ENCODE measurements around the gene SEC62.
A peak's percentile ranks its signal among the peaks of the same experiment; 100 is the strongest.

Gene SEC62

DNA sequence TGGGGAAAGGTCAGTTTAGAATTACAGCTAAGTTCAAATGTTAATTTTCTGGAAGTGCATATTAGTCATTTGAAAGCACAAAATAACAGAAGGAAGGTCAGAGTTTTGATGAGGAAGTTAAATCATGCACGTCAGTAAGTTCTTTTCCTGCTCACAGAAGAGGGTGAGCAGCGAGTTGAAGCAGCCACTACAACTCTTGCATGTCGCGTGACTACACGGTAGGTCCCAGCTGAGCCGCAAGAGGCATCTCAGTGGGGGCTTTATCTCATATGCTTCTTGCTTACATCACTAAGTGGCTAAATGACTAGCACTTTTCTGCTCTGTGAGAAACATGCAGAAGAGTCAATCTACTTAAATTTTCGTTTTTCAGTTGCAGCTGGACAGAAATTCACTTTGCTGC lies 21.3 kb upstream of the SEC62 start:
- no peak for TF ChIP-seq Cebpa-rat (IDR thresholded peaks at IDR 0.05)
- H3K9ac ChIP-seq = peak overlapping the region; percentile 53
- no peaks in the 10 kb centered on the region for H4K20me1 ChIP-seq
- H3K27ac ChIP-seq = peak overlapping the region; percentile 71
- H3K9me3 ChIP-seq = no peaks in the 10 kb centered on the region
- peaks cover 94% of the 10 kb centered on the region for H3K4me1 ChIP-seq
- peak overlapping the region; percentile 74 for H3K4me2 ChIP-seq
- H3K27me3 ChIP-seq = no peaks in the 10 kb centered on the region
- H3K36me3 ChIP-seq = no peaks in the 10 kb centered on the region
- no peak overlapping the region for H3K4me3 ChIP-seq

DNA sequence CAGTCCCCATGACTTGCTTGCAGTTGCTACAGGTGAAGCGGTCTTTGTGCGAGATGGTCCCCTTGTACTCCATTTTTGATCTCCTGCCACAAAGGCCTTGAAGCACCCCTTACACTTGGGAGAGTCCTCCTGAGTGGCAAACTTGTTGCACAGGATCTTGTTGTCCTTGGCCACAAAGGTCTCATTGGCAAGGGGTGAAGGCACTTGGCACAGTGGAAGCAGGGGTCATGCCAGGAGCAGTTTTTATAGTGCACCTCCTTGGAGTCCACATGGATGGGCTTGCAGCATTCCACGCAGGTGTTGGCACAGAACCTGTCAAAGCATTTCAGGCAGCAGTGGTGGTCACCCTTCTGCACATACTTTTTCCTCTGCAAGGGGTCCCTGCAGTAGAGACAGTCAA lies 20.3 kb upstream of the SEC62 start:
- no peak for TF ChIP-seq Cebpa-rat (IDR thresholded peaks at IDR 0.05)
- Histone ChIP-seq H3K9me3 (peaks cover 6% of the 10 kb centered on the region; the same call in 1 of the 2 replicates), H3K4me1 (peaks cover 83% of the 10 kb centered on the region), H3K36me3 (no peaks in the 10 kb centered on the region), H3K4me3 (no peak overlapping the region), H3K4me2 (peak overlapping the region; percentile 74), H3K27me3 (no peaks in the 10 kb centered on the region), H3K9ac (no peak overlapping the region), H4K20me1 (no peaks in the 10 kb centered on the region), H3K27ac (peak overlapping the region; percentile 71)

DNA sequence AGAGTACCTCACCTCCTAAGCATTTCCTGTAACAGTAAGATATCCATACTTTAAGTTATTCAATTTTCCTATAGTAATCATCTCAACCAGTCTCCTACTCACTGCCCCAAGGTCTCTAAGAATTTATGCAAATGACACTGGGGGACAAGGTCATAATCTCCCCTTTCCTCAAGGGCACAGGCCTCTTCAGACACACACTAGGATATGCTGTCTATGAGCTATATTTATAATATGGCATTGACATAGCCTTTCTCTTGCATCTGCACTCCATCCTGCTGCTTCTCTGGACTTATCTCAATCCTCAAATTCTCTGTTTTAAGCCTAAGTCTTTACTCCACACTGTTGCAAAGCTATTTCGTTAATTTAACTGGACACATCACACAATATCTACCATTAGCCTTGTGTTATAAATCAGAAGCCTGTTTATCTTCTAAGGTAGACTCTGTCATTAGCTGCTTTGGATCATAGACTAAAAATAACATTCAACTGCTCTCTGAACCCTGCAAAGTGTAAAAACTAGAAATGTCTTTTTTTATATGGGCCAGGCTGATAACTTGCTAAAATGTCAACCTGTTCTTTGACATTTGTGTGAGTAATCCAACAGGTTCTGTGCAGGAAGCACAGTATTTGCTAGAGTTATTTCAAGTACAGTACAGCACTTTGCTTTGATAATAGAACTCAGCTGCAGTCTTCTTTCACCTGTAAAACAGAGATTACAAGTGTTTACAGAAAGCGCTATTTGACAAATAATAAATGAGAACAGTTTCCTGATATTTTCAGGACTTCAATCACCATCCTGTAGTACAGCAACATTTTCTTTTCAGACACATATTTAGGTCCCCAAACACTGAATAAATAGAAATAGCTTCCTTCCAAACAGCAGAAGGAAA lies 17.8 kb upstream of the SEC62 start:
- Histone ChIP-seq H3K9ac (no peak overlapping the region), H3K9me3 (peaks cover 23% of the 10 kb centered on the region), H3K36me3 (no peaks in the 10 kb centered on the region), H3K27me3 (no peaks in the 10 kb centered on the region), H3K27ac (no peak overlapping the region), H3K4me2 (peak overlapping the region; percentile 20), H4K20me1 (no peaks in the 10 kb centered on the region), H3K4me3 (no peak overlapping the region), H3K4me1 (peaks cover 67% of the 10 kb centered on the region)
- no peak for TF ChIP-seq Cebpa-rat (IDR thresholded peaks at IDR 0.05)

DNA sequence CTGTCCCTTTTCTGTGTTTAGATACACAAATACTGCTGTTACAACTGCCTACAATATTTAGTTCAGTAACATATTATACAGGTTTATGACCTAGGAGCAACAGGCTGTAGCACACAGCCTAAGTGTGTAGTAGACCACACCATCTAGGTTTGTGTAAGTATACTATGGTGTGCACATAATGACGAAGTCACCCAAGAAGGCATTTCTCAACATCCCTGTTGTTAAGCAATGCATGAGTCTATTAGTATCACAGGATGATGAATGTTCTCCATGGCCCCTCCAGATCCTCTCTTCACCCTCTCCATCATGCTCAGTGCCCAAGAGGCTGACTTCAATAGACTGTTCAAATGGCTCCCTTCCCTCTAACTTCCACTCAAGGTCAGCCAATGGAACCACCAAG lies 14.6 kb upstream of the SEC62 start:
- Histone ChIP-seq H3K36me3 (no peaks in the 10 kb centered on the region), H3K27me3 (no peaks in the 10 kb centered on the region), H3K27ac (no peak overlapping the region), H4K20me1 (no peaks in the 10 kb centered on the region), H3K4me3 (no peak overlapping the region), H3K4me2 (no peak overlapping the region), H3K4me1 (peaks cover 46% of the 10 kb centered on the region), H3K9me3 (peaks cover 23% of the 10 kb centered on the region), H3K9ac (no peak overlapping the region)
- TF ChIP-seq Cebpa-rat (IDR thresholded peaks at IDR 0.05) = no peak

- Histone ChIP-seq H3K9me3 (peaks cover 23% of the 10 kb centered on the region), H3K27ac (0 out of 2 replicates have a peak overlapping the region, but pooled peaks have one; percentile 43), H3K27me3 (no peaks in the 10 kb centered on the region), H3K4me3 (no peak overlapping the region), H3K9ac (no peak overlapping the region), H3K36me3 (no peaks in the 10 kb centered on the region), H3K4me1 (peaks cover 31% of the 10 kb centered on the region), H3K4me2 (peak overlapping the region; percentile 47), H4K20me1 (no peaks in the 10 kb centered on the region)
- TF ChIP-seq Cebpa-rat (IDR thresholded peaks at IDR 0.05) = no peak
These were observed 13.0 kb upstream of the SEC62 start for GRCh38 chr3:169953462-169954141.

DNA sequence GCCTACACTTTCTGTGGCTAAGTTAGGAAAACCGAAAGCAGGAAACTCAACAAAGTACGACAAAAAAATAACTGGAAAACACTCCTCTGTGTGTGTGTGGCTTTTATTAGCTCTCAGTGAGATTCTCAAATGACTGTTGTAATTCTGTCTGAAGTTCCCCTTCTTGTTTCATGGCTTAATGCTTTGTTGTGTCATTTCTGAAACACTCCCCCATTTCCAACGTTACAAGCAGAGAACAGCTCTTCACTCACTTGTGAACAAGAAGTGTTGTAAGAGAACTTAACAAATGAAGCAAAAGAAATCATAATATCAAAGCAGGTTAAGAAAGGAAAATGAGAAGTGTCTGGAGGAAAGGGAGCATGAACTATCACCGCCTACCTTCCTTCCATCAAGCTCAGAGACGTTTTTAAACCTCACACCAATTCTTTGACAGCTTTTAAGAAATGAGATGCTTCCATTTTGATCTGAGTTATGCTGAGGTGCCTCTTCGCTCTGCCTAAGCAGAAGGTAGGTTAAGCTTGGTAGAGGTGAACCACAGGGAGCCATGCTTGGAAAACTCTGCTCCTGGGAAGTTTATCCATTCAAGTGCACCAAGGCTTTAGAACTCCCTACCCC lies 12.4 kb upstream of the SEC62 start:
- peaks cover 24% of the 10 kb centered on the region for H3K4me1 ChIP-seq
- H3K27me3 ChIP-seq = no peaks in the 10 kb centered on the region
- no peaks in the 10 kb centered on the region for H4K20me1 ChIP-seq
- H3K4me2 ChIP-seq = peak overlapping the region; percentile 47
- no peak for TF ChIP-seq Cebpa-rat (IDR thresholded peaks at IDR 0.05)
- H3K27ac ChIP-seq = peak overlapping the region; percentile 43; the same call in 1 of the 2 replicates
- H3K4me3 ChIP-seq = no peak overlapping the region
- H3K9ac ChIP-seq = no peak overlapping the region
- H3K36me3 ChIP-seq = no peaks in the 10 kb centered on the region
- H3K9me3 ChIP-seq = peaks cover 23% of the 10 kb centered on the region

DNA sequence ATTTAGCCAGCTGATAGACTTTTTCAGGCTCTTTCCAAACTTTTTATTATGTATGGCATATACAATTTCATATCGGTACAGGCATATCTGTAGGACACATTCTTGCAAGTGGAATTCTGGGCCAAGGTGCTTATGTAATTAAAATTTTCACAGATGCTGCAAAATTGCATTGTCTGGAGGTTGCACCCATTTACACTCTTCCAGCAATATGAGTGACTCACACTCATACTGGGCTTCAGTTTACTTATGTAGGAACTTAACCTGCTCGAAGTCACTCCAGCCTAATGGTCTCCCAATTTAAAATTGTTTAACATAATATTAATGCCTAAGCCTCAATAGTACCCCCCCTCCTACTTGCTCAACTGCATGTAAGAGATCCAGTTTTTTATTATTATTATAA lies 11.2 kb upstream of the SEC62 start:
- Histone ChIP-seq H3K27ac (no peak overlapping the region), H3K4me2 (no peak overlapping the region)

DNA sequence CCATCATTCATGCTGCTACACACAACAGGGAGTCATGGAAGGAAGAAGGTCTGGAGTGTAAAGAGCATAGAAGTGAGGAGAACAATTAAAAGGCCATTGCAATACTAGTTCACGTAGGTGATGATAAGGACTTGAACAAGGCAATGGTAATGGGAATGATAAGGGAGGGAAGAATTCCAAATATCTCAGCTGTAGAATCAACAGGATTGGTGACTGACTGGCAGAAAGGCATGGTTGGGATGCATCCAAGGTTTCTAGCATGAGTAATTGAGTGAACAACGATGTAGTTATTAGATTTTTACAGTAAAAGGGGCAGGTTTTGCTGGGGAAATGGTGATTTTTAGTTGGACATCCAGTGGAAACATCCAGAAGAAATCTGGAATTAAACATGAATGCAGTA lies 2.4 kb upstream of the SEC62 start:
- Histone ChIP-seq H4K20me1 (peaks cover 23% of the 10 kb centered on the region), H3K4me2 (no peak overlapping the region), H3K36me3 (peaks cover under 1% of the 10 kb centered on the region; the same call in 1 of the 2 replicates), H3K4me3 (no peak overlapping the region), H3K9me3 (no peaks in the 10 kb centered on the region), H3K27me3 (no peaks in the 10 kb centered on the region), H3K9ac (no peak overlapping the region), H3K27ac (no peak overlapping the region), H3K4me1 (peaks cover 28% of the 10 kb centered on the region)
- no peak for TF ChIP-seq Cebpa-rat (IDR thresholded peaks at IDR 0.05)

More for the DNA sequence above, 11.2 kb upstream of the SEC62 start:
- Histone ChIP-seq H3K4me3 (no peak overlapping the region), H3K9me3 (peaks cover 23% of the 10 kb centered on the region), H3K27me3 (no peaks in the 10 kb centered on the region), H3K4me1 (peaks cover 18% of the 10 kb centered on the region), H3K36me3 (no peaks in the 10 kb centered on the region), H4K20me1 (no peaks in the 10 kb centered on the region), H3K9ac (no peak overlapping the region)
- TF ChIP-seq Cebpa-rat (IDR thresholded peaks at IDR 0.05) = no peak

- no peak for TF ChIP-seq Cebpa-rat (IDR thresholded peaks at IDR 0.05)
- H3K4me3 ChIP-seq = peak overlapping the region; percentile 89
- H3K4me1 ChIP-seq = peaks cover 38% of the 10 kb centered on the region
- H3K27me3 ChIP-seq = no peaks in the 10 kb centered on the region
- H3K9ac ChIP-seq = peak overlapping the region; percentile 95
- peaks cover 16% of the 10 kb centered on the region for H3K36me3 ChIP-seq
- peaks cover 39% of the 10 kb centered on the region for H4K20me1 ChIP-seq
- H3K4me2 ChIP-seq = peak overlapping the region; percentile 82
- H3K9me3 ChIP-seq = no peaks in the 10 kb centered on the region
- H3K27ac ChIP-seq = peak overlapping the region; percentile 93
These were observed 812 bp upstream of the SEC62 start for GRCh38 chr3:169965562-169966427.

Data from BLaER1 (cell line).